Femur (tissue), 1 donor: ENCODE results near the gene CYTH4.

ENCODE experiments used
- DNase-seq: peaks from one replicate; pipeline ENCODE4 v3.0.0-alpha.2; 2017

CYTH4 gene

DNA sequence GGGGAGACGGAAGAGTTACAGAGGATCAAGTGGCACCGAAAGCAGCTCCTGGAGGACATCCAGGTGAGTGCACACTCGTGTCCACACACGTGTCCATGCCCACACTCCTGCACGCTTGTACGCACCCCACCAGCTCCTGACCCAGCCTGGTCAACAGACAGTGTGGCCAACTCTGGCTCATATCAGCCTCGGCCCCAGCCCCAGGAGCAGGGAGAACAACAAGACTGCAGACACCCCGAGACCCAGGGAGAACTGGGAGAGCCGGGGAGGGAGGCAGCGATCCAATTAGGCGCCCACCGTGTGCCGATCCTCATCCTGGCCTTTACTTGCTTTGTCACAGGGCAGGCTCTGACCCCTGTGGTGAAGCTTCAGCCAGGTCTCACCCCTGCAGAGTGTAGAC, 10.3 kb downstream of the CYTH4 start:
- DNase-seq: no peak

DNA sequence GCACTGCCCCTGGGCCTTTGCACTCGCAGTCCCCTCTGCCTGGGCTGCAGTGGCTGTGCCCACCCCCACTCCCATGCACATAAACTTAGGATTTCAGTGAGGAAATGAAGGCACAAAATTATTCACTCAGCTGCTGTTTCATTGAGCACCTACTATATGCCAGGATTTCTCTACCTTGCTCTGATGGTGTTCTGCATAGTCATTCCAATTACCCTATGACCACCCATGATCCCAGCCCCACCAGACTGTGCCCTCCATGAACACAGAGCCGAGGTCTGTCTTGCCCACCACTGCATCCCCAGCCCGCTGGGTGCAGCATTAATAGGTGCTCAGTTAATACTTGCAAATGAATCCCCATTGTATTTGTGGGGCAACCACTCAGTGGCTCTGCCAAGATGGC, 10.9 kb downstream of the CYTH4 start:
- DNase-seq: no peak

DNA sequence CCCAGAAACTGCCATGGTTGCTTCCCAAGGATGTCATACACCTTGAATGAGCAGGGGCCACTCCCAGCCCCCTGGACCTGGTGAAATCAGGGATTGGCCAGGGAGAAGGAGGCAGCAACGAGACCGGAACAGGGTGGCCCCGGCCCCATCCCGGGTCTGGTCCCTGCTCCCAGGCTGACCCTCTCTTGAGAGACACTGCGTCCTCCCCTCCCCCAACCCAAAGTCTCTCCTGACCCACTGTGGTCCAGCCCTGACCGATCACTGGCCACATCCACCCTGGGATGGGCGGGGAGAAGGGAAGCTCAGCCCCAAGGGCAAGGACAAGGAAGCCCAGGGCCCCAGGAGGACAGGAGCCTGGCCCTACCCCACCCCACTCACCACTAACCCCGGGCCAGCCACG, 12.4 kb downstream of the CYTH4 start:
- DNase-seq: no peak

DNA sequence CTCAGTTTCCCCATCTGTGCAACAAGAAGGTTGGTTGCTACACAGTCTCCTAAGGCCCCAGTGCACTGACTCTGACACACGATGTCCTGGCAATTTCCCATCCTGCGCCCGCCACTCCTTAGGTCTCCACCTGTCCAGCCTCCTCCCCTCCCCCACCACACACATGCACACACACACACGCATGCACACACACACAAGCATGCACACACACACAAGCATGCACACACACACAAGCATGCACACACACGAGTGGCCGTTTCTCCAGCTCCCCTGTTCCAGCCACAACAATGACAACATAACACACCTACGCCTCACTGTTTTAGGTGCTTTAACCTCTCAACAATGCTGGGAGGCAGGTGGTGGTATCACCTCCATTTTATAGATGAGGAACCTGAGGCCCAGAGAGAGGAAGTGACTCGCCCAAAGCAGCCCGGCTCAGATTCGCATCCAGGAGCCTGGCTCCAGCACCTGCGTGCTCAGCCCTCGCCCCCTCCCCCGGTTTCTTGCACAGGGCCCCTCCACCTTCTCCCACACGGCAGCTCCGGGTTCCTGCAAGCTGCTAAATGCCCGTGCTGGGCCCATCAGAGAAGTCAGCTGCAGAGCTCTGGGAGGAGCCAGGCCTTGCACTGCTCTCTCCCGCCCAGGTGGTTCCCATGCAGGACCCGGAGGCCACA, 13.0 kb downstream of the CYTH4 start:
- DNase-seq: no peak

DNA sequence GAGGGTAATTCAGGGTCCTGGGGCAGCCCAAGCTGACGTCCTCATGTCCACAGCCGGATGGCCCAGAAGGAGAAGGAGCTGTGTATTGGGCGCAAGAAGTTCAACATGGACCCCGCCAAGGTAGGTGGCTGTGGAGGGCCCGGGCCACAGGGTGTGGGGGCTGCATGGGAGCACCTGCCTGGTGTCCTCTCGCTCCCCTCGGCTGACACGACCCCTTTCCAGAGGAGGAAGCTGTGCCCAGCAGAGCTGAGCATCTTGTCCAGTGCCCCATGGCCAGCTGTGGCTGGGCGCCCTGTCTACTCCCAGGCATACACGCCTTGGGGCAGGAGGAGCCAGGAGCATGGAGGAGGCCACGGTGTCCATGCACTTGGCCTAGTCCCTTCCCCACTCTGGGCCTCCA, 13.6 kb downstream of the CYTH4 start:
- DNase-seq: no peak

DNA sequence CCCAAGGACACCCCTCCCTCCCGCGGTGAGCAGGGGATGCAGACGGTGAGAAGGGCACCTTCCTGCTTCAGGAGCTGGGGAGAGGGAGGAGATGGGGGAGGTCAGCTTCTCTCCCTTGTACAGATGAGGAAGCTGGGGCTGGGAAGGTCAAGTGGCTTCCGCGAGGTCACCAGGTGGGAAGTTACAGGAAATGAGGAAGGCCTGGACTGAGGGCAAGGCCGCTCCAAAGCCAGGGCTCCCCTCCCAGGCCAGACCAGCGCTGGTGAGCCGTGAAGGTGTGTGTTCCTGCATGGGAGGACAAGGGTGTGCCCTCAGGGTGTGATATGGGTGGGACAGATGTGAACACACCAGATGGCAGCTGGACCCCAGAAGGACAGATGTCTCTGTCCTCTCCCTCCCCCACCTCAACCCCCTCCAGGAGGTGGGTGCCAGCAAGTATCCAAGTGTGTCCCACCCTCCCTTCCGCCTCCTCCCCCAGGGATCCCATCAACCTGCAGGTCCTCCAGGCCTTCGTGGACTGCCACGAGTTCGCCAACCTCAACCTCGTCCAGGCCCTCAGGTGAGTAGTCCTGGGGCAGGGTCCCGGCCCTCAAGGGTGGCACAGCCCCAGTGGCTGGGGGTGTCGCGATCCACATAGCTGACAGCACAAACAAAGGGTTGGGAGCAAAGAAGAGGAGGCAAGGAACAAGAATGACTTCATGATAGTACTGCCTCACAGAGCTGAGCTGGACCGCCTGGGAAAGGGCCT, 16.6 kb downstream of the CYTH4 start:
- no peak for DNase-seq

DNA sequence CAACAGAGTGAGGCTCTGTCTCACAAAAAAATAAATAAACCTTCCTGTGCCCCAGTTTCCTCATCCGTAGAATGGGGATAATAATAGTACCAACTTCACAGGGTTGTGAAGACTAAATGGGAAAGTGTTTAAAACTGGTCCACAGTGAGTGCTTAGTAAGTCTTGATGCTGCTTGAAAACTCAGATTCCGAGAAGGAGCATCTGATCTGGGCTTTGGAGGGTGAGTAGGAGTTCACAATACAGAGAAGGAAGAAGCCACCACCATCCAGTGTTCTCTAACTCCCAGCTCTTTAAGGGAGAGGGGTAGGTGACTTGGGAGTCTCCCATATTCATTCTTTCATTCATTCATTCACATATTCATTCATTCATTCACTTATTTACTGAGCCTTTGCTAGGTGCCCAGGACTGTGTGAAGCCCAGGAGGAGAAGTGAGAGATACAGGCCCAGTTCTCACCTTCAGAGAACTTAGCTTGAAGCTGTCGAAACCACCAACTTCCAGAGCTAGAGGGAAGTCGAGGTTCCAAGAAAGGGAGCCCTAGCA, 17.7 kb downstream of the CYTH4 start:
- no peak for DNase-seq

DNA sequence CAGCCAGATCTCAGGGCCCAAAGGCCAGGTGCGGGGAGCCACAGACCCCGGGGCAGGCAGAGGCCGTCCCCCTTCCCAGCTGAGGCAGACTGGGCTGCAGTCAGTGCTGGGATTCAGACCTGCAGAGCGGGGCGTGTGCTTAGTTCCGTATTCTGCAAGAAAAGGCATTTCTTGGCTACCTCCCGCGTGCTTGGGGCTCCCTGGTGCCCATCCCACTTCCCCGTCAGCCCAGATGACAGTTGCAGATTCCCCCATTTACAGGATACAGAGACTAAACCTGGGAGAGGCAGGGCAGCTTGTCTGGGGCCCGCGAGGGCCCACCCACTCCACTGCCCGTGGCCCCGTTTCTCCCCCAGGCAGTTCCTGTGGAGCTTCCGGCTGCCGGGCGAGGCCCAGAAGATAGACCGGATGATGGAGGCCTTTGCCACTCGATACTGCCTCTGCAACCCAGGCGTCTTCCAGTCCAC, 18.3 kb downstream of the CYTH4 start:
- DNase-seq: no peak

DNA sequence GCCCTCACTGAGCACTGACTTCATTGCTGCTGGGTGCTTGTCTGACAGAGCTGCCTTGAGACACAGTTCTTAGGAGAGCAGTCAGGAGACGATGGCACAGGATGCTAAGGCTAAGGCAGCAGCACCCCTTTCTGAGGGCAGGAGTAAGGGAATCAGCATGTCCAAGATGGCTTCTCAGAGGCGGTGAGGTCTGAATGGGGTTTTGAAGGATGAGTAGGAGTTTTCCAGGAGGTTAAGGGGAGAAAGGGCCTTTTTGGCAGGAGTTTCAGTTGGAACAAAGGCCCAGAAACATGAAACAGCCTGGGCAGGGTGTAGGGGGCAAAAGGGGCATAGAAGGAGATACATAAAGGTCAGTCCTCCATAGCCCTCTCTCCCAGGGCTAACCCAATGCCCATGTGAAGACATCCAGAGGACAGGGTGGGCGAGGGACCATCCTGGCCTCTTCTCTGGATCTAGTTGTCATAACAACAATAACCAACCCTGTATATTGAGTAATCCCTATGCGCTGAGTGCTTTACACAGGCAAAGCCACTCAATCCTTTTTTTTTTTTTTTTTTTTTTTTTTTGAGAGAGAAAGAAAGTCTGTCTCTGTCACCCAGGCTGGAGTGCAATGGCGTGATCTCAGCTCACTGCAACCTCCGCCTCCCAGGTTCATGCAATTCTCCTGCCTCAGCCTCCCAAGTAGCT, 19.0 kb downstream of the CYTH4 start:
- DNase-seq: no peak

DNA sequence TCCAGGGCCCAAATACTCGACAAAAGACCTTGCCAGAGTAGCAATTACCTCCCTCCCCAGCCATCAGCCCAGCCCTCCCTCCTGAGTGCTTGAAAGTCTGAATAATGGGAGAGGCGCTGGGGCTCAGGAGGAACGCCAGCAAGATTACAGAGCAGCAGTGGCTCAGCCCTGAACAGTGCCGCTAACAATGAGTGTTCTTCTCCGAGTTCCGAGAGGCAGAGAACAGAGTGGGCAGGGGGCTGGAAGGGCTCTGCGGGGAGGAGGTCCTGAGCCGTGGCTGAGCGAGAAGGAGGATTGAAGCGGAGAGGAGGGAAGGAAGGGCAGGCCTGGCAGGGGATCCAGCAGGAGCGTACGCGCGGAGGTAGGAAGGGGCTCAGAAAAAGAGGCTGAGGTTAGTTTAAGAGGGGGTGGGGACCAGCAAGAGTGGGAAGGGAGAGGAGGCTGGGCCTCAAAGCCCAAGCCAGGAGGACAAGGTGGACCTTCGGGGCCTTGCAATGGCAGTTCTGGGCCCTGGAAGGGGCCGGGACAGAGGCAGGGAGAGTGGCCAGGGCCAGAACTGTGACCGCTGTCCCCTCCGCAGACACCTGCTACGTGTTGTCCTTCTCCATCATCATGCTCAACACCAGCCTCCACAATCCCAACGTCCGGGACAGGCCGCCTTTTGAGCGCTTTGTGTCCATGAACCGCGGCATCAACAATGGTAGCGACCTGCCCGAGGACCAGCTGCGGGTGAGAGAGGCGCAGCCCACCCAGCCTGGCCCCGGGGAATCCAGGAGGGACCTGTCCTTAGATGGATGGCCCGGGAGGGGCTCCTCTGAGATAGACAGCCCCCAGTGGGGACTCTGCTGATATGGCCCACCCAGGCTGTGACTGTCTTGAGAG, 20.6 kb downstream of the CYTH4 start:
- DNase-seq: no peak

DNA sequence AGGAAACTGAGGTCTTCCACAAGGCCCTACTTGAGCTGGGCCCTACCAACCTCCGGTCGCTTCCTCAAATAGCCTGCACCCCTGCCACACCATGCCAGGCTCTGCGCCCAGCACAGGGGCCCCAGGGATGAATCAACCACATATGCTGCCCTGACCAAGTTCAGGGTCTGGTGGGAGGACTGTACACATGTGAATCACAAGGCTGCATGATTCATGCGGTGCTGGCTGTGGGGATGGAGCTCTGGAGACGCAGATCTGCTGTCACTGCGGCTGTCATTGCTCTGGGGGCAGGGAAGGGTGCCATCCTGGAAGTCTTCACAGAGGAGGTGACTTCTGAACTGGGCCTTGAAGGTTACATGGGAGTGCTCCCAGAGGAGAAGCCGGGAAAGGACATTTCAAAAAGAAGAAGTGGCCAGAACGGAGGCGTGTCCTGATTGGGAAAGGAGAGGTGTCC, 21.5 kb downstream of the CYTH4 start:
- DNase-seq: no peak

DNA sequence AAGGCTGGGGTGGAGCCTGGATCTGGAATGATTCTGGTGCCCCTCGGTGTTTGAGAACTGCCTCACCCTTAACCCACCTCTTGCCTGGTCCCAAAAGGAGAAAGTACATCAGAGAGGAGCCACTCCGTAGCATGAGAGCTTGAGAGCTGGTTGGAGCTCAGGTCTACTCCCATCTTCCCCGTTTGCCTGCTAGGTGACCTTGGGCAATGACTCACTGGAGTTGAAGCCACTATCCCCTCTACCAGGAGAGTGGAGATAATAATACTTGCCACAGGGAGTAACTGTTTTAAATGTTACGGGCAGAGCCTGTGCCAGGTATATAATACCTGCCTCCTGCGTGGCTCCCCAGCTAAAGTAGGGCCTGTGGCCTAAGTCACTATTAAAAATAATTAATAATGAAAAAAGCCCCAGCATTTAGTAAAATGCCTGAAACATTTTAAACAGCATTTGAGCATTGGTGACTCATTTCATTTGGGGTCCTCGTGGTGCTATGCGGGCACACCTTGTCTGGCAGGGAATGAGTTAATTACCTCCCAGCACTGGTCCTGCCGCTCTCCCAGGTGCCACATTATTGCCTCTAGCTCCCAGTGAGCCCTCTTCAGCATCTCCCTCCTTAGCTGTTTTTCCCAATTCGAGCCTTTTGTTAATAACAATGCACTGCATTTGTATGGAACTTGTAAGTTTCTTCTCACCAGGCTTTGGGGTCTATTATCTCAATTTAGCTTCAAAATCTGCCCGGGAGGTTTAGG, 22.5 kb downstream of the CYTH4 start:
- DNase-seq: no peak

DNA sequence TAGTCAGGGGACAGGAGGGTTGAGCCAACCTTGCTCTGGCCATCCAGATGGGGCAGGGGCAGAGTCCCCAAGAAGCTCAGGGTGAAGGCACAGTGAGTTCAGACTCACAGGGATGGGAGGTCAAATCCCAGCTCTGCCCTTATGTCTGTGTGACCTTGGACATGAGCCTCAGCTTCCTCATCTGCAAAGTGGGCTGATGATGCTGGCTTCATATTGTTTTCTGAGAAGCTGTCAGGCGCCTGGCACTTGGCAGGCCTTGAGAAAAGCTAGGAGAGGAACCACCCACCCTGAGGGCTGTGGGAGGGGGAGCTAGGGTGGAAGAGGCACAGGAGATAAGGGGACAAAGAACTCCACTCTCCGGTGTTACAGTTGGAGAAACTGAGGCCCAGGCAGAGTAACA, 23.6 kb downstream of the CYTH4 start:
- no peak for DNase-seq

DNA sequence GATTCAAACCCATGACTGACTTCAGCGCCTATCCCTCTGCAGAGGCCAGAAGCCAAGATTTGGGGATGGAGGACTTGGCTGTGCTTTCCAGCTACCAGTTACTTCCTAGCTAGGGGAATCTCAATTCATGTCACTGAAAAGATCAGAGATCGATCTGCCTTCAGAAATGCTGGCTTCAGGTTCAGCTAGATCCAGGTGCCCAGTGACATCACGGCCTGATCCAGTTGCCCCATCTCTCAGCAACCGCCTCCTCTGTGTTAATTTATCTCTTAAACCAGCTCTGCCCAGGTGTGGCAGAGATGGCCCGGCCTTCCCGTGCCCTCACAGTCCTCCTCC, 24.2 kb downstream of the CYTH4 start:
- no peak for DNase-seq

DNA sequence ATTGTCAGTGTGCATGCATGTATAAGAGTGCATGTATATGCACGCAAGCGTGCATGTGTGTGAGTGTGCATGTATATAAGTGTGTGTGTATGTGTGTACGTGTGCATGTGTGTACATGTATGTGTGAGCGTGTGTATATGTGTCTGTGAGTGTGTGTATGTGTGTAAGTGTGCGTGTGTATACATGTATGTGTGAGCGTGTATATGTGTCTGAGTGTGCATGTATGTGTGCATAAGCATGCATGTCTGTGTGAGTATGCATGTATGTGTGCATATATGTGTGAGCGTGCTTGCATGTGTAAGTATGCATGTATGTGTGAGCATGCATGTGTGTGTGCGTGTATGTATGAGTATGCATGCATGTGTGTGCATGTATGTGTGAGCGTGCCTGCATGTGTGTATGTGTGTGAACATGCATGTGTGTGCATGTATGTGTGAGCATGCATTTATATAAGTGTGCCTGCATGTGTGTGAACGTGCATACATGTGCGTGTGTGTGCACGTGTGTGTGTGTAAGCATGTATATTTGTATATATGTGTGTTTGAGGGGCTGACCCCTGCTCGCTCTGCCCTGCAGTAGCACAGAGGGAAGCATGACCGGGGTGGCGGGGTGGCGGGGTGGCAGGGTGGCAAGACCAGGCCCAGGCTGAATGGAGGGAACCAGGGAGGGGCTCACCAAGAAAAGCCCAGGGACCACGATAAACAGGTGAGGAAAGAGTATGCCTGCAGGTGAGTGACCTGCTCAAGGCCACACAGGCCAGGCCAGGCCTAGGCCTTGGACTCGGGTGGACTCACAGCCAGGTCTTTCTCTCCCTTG, 26.3 kb downstream of the CYTH4 start:
- DNase-seq: no peak

DNA sequence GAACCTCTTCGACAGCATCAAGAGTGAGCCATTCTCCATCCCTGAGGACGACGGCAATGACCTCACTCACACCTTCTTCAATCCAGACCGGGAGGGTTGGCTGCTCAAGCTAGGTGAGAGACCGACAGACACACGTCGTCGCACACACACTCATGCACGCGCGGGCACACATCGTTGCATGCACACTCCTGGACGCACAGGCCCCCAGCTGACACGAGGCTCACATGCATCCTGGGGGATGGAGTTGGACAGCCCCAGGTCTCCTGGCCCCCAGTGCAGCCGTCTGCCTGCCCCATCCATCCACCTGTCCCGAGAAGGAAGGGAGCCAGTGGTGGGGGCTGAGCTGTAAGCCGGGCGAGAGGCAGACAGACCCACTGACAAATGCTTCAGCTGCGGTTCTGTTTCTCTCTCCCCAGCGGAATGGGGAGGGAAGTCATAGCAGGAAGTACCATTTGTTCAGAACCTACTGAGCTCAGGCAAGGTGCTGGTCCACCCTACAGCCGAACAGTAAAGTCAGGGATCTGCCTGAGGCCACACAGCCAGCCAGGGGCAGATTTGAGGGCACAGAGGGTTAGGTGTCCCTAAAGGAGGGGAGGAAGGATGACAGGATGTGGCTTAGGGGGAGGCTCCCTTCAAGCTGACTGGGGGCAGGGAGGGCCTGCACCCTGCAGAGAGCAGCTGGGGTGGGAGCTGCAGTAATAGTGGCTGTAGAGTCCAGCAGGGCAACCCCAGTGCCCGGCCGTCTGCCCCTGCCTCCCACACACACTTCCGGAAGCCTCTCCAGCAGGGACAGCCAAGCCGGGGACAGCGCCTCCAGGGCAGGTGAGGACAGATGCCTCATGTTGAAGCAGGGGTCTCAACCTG, 27.1 kb downstream of the CYTH4 start:
- DNase-seq: no peak

DNA sequence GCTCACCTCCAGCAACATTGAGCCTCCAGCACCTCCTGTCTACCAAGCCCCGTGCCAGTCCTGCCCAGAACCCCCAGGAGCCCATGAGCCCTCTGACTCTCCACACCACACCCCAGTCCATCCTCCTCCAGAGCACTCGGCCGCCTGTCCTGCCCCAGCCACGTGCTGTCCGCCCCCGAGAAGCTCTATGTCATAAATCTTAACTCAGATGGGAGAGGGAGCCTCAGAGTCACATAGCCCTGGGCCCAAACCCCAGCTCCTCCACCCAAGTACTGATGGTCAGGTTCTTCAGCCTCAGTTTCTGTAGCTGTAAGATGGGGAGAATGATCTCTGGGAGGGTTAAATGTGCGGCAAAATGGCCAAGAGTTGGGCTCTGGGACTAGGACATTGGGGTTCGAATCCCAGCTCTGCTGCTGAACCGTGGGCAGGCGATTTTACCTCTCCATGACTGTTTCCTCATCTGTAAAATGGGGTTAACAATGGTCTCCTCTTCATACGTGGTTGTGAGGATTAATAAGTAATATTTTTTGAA, 27.8 kb downstream of the CYTH4 start:
- DNase-seq: no peak

DNA sequence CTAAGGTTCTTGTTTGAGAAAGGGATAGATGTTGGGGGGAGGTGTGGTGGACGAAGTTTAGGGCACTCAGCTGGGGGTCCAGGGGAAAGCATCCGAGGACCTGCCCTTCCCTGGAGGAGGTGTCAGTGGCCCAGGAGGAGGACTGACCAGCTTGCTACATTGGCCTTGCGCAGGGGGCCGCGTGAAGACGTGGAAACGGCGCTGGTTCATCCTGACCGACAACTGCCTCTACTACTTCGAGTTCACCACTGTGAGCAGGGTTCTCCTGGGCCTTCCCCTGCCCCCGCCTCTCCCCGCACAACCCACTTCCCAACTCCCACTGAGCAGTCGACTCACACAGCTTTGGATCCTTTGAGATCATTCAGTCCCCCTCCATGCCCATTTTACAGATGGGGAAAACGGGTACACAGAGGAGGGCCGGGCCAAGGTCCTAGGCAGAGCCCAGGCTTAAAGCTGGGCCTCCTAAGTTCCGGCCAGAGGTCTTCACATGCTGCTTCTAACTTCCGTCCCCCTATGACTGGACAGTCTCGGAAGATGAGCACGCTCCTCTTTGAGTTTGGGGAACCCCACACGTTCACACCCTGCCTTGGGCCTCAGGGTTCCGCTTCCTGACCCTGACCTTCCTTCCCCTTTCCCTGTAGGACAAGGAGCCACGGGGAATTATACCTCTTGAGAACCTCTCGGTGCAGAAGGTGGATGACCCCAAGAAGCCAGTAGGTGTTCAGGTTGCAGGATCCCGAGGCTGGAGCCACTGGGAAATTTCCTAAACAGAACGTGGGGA, 28.7 kb downstream of the CYTH4 start:
- DNase-seq: no peak

DNA sequence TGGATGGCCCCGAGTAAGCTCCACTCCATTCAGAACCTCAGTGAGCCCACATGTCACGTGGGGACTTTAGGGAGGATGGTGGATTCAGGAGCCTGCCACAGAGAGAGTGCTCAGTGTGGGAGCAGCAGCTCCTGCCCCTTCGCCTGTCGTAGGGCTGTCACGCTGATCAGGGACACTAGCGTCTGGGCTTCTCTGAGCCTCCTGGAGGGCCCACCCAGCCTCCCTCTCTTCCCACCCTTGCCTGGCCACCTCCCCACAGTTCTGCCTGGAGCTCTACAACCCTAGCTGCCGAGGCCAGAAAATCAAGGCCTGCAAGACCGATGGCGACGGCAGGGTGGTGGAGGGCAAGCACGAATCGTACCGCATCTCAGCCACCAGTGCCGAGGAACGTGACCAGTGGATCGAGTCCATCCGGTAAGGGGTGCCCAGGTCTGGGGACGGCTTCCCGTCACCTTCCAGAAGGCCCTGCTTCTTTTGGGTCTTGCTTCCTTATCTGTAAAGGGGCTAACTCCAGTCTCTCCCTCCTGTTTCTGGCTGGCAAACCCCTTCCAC, 29.5 kb downstream of the CYTH4 start:
- no peak for DNase-seq
